ENCODE results near the gene EXOC6B. TPM values are rescaled to one million over a fixed set of nuclear protein-coding genes. Genes with fewer than 3 reads are reported as not detected.

The EXOC6B gene
- total RNA-seq, 1 donor from 2014 or later, result 7.7 TPM

GRCh38 chr2:72274380-72274797 lies 551.4 kb downstream of the EXOC6B start:
- DNase-seq (ENCODE audit: low read depth), result no peak
- H3K4me3 ChIP-seq (ENCODE audit: low read depth, low read length), result no peak overlapping the region
- no peak for TF ChIP-seq CTCF (conservative IDR thresholded peaks at IDR 0.05; ENCODE audit: low read depth, low read length)

- no peak for TF ChIP-seq CTCF (conservative IDR thresholded peaks at IDR 0.05; ENCODE audit: low read depth, low read length)
- no peak overlapping the region for H3K4me3 ChIP-seq (ENCODE audit: low read depth, low read length)
- no peak for DNase-seq (ENCODE audit: low read depth)
Measured at GRCh38 chr2:72273384-72273783, 552.4 kb downstream of the EXOC6B start.

- DNase-seq (ENCODE audit: low read depth), result no peak
- TF ChIP-seq CTCF (conservative IDR thresholded peaks at IDR 0.05; ENCODE audit: low read depth, low read length), result no peak
- no peak overlapping the region for H3K4me3 ChIP-seq (ENCODE audit: low read depth, low read length)
Measured at GRCh38 chr2:72271766-72272641, 553.8 kb downstream of the EXOC6B start.

- no peak overlapping the region for H3K4me3 ChIP-seq (ENCODE audit: low read depth, low read length)
- TF ChIP-seq CTCF (conservative IDR thresholded peaks at IDR 0.05; ENCODE audit: low read depth, low read length), result no peak
- no peak for DNase-seq (ENCODE audit: low read depth)
Measured at GRCh38 chr2:72271276-72271614, 554.6 kb downstream of the EXOC6B start.

- no peak overlapping the region for H3K4me3 ChIP-seq (ENCODE audit: low read depth, low read length)
- no peak for DNase-seq (ENCODE audit: low read depth)
- TF ChIP-seq CTCF (conservative IDR thresholded peaks at IDR 0.05; ENCODE audit: low read depth, low read length), result no peak
Measured at GRCh38 chr2:72270556-72271275, 555.1 kb downstream of the EXOC6B start.

- TF ChIP-seq CTCF (conservative IDR thresholded peaks at IDR 0.05; ENCODE audit: low read depth, low read length), result no peak
- no peak overlapping the region for H3K4me3 ChIP-seq (ENCODE audit: low read depth, low read length)
- no peak for DNase-seq (ENCODE audit: low read depth)
Measured at GRCh38 chr2:72263776-72264060, 562.1 kb downstream of the EXOC6B start.

Data from epithelial cell of proximal tubule (primary cell).